GM23338 (cell line): ENCODE results near the gene MAPKBP1. TPM values are rescaled to one million over a fixed set of nuclear protein-coding genes. Genes with fewer than 3 reads are reported as not detected.

Experiments
- ATAC-seq: fragments of 200-7000 bp; cut with Tn5 transposase; 3 replicates; pipeline ENCODE4 v1.9.1; 2020
- DNase-seq: peaks from one replicate; pipeline ENCODE4 v3.0.0-alpha.2; 2015; ENCODE audit warnings: low spot score
- H2AFZ ChIP-seq: fragments of 200-600 bp; sonication (generic); 2 replicates; pipeline ENCODE4 v1.8.0; 2016; ENCODE audit warnings: antibody characterized with exemption, mild to moderate bottlenecking, moderate library complexity
- H3F3A ChIP-seq: fragments of 200-600 bp; sonication (generic); replicated peaks from 2 replicates; pipeline ENCODE4 v1.8.0; 2017; ENCODE audit warnings: antibody characterized with exemption, mixed run types, low read depth
- H3K27ac ChIP-seq: fragments of 200-600 bp; sonication (generic); 2 replicates; pipeline ENCODE4 v1.6.1; 2016; ENCODE audit warnings: low read depth
- H3K27me3 ChIP-seq: fragments of 200-600 bp; sonication (generic); 2 replicates; pipeline ENCODE4 v1.8.0; 2016; ENCODE audit warnings: mild to moderate bottlenecking, mixed run types, moderate library complexity; ENCODE audit not compliant: insufficient read depth
- H3K36me3 ChIP-seq: fragments of 200-600 bp; sonication (generic); 2 replicates; pipeline ENCODE4 v1.8.0; 2016; ENCODE audit warnings: mild to moderate bottlenecking; ENCODE audit not compliant: insufficient read depth
- H3K4me1 ChIP-seq: fragments of 200-600 bp; sonication (generic); 2 replicates; pipeline ENCODE4 v1.8.0; 2016; ENCODE audit warnings: mild to moderate bottlenecking, moderate library complexity; ENCODE audit not compliant: insufficient read depth
- H3K4me2 ChIP-seq: fragments of 200-600 bp; sonication (generic); 2 replicates; pipeline ENCODE4 v1.7.1; 2017; ENCODE audit warnings: mixed run types
- H3K4me3 ChIP-seq: fragments of 200-600 bp; sonication (generic); 2 replicates; pipeline ENCODE4 v1.6.1; 2016; ENCODE audit warnings: mixed run types
- H3K79me2 ChIP-seq: fragments of 200-600 bp; sonication (generic); replicated peaks from 2 replicates; pipeline ENCODE4 v1.8.0; 2017; ENCODE audit warnings: mild to moderate bottlenecking; ENCODE audit not compliant: insufficient read depth
- H3K9me2 ChIP-seq: fragments of 200-600 bp; sonication (generic); 2 replicates; pipeline ENCODE4 v1.8.0; 2017; ENCODE audit not compliant: insufficient read depth
- H4K20me1 ChIP-seq: fragments of 200-600 bp; sonication (generic); replicated peaks from 2 replicates; pipeline ENCODE4 v1.8.0; 2017; ENCODE audit warnings: mild to moderate bottlenecking; ENCODE audit not compliant: insufficient read depth
- H3K27ac Mint-ChIP-seq: 2 replicates; pipeline ENCODE4 v1.8.0; 2020; ENCODE audit warnings: inconsistent platforms, mild to moderate bottlenecking, moderate library complexity, mixed read lengths
- H3K27me3 Mint-ChIP-seq: 3 replicates; pipeline ENCODE4 v1.8.0; 2022; ENCODE audit warnings: low read depth, mild to moderate bottlenecking, moderate library complexity, mixed read lengths, inconsistent platforms; ENCODE audit not compliant: insufficient read depth, poor library complexity
- H3K36me3 Mint-ChIP-seq: 3 replicates; pipeline ENCODE4 v1.8.0; 2021; ENCODE audit warnings: low read depth, mild to moderate bottlenecking, inconsistent platforms, moderate library complexity, mixed read lengths
- H3K4me1 Mint-ChIP-seq: 3 replicates; pipeline ENCODE4 v1.8.0; 2020; ENCODE audit warnings: mild to moderate bottlenecking, inconsistent platforms, mixed read lengths
- H3K4me3 Mint-ChIP-seq: 3 replicates; pipeline ENCODE4 v1.8.0; 2021; ENCODE audit warnings: moderate library complexity, mild to moderate bottlenecking, inconsistent platforms, mixed read lengths
- H3K9me3 Mint-ChIP-seq: 3 replicates; pipeline ENCODE4 v1.8.0; 2020; ENCODE audit warnings: moderate library complexity, mild to moderate bottlenecking, inconsistent platforms, mixed read lengths
- CREB1 ChIP-seq: fragments of 250-450 bp; sonication (Bioruptor Pico); IDR thresholded peaks from 2 replicates; pipeline ENCODE4 v1.5.0; 2020; ENCODE audit warnings: low read depth, mild to moderate bottlenecking, moderate library complexity
- CTCF ChIP-seq, 2 experiments: fragments of 200-600 bp in 1 of 2; sonication (generic) in 1 of 2; conservative IDR thresholded peaks; 2 replicates each; pipeline versions ENCODE4 v1.5.1 to v1.6.1; 2016 to 2017; ENCODE audit warnings: antibody characterized with exemption in 2 of 2, low read depth in 2 of 2, mild to moderate bottlenecking in 2 of 2, moderate library complexity in 1 of 2
- EZH2 ChIP-seq: fragments of 200-600 bp; sonication (generic); IDR thresholded peaks from one replicate; pipeline ENCODE4 v1.8.0; 2017; ENCODE audit warnings: antibody characterized with exemption, mild to moderate bottlenecking, low read depth; ENCODE audit not compliant: unreplicated experiment
- EZH2phosphoT487 ChIP-seq: fragments of 200-600 bp; sonication (generic); IDR thresholded peaks from one replicate; pipeline ENCODE4 v1.8.1; 2018; ENCODE audit warnings: antibody characterized with exemption; ENCODE audit not compliant: unreplicated experiment
- JUNB ChIP-seq: IDR thresholded peaks from one replicate; pipeline ENCODE4 v1.6.1; 2016; ENCODE audit warnings: antibody characterized with exemption; ENCODE audit not compliant: unreplicated experiment
- NANOG ChIP-seq: IDR thresholded peaks from 2 replicates; pipeline ENCODE4 v1.6.1; 2016; ENCODE audit warnings: antibody characterized with exemption, borderline replicate concordance
- POLR2AphosphoS5 ChIP-seq: IDR thresholded peaks from 2 replicates; pipeline ENCODE4 v1.6.1; 2016; ENCODE audit warnings: antibody characterized with exemption, low read depth
- STAT1 ChIP-seq: IDR thresholded peaks from one replicate; pipeline ENCODE4 v1.6.1; 2016; ENCODE audit warnings: antibody characterized with exemption; ENCODE audit not compliant: unreplicated experiment
- ZNF331 ChIP-seq: fragments of 250-450 bp; sonication (Bioruptor Pico); IDR thresholded peaks from 2 replicates; pipeline ENCODE4 v1.5.0; 2020; ENCODE audit warnings: low read depth, mild to moderate bottlenecking, moderate library complexity
- ZNF462 ChIP-seq: fragments of 250-450 bp; sonication (Bioruptor Pico); IDR thresholded peaks from 2 replicates; pipeline ENCODE4 v1.5.0; 2020; ENCODE audit warnings: mild to moderate bottlenecking, moderate library complexity
- polyA plus RNA-seq: library from polyadenylated mRNA; unstranded; fragments of >200 nt; fragmentation: Nextera tagmentation; extraction: Ambion mirVana; gene quantifications from 2 replicates; pipeline ENCODE4 v1.2.1, GENCODE V29; 2016
- total RNA-seq: library from RNA; depleted of rRNA; stranded (reverse); fragments of >200 nt; shearing (Covaris generic); gene quantifications from 2 replicates; pipeline ENCODE4 v1.2.3, GENCODE V29; 2014

MAPKBP1 gene
- total and polyA plus RNA-seq, 2 experiments from 2014 or later, result 1.9 to 8.9 TPM

GRCh38 chr15:41799488-41799805 lies 25.2 kb downstream of the MAPKBP1 start:
- ATAC-seq, result no peak

More at GRCh38 chr15:41799488-41799805, 25.2 kb downstream of the MAPKBP1 start:
- H3K27ac ChIP-seq, result no peak overlapping the region
- no peak for DNase-seq
- H3K79me2 ChIP-seq, result no peaks in the 10 kb centered on the region
- no peak for TF ChIP-seq JUNB
- TF ChIP-seq CREB1 (CRISPR knock-in tag), result no peak
- no peak for TF ChIP-seq EZH2
- TF ChIP-seq POLR2AphosphoS5, result no peak
- TF ChIP-seq ZNF331 (CRISPR knock-in tag), result no peak
- TF ChIP-seq CTCF (conservative IDR thresholded peaks at IDR 0.05; ENCODE audit: low read depth in 2 of 2), result no peak
- no peak for TF ChIP-seq STAT1
- no peak for TF ChIP-seq EZH2phosphoT487
- TF ChIP-seq ZNF462 (CRISPR knock-in tag), result no peak
- TF ChIP-seq NANOG, result no peak
- H2AFZ ChIP-seq, result no peak overlapping the region
- no peaks in the 10 kb centered on the region for H3K4me1 Mint-ChIP-seq
- H3F3A ChIP-seq, result no peaks in the 10 kb centered on the region
- H3K9me3 Mint-ChIP-seq, result no peaks in the 10 kb centered on the region
- H3K27ac Mint-ChIP-seq, result no peak overlapping the region
- no peak overlapping the region for H3K4me3 ChIP-seq
- no peaks in the 10 kb centered on the region for H3K36me3 ChIP-seq
- H4K20me1 ChIP-seq, result no peaks in the 10 kb centered on the region; the same call in 1 of the 2 replicates
- no peaks in the 10 kb centered on the region for H3K27me3 Mint-ChIP-seq
- H3K36me3 Mint-ChIP-seq, result no peaks in the 10 kb centered on the region; the same call in 2 of the 3 replicates
- no peak overlapping the region for H3K4me3 Mint-ChIP-seq
- no peaks in the 10 kb centered on the region for H3K27me3 ChIP-seq
- H3K4me1 ChIP-seq, result no peaks in the 10 kb centered on the region
- H3K9me2 ChIP-seq, result no peaks in the 10 kb centered on the region
- no peak overlapping the region for H3K4me2 ChIP-seq
